NCI-H345 treated with DMSO at 0.1 percent for 48 hours (cell line): ENCODE data around the gene RAB11FIP3.

Experiments
- DNase-seq: peaks from one replicate; lab custom pipeline; 2025; ENCODE audit not compliant: unreplicated experiment; lab: John Stamatoyannopoulos, UW

The RAB11FIP3 gene

DNA sequence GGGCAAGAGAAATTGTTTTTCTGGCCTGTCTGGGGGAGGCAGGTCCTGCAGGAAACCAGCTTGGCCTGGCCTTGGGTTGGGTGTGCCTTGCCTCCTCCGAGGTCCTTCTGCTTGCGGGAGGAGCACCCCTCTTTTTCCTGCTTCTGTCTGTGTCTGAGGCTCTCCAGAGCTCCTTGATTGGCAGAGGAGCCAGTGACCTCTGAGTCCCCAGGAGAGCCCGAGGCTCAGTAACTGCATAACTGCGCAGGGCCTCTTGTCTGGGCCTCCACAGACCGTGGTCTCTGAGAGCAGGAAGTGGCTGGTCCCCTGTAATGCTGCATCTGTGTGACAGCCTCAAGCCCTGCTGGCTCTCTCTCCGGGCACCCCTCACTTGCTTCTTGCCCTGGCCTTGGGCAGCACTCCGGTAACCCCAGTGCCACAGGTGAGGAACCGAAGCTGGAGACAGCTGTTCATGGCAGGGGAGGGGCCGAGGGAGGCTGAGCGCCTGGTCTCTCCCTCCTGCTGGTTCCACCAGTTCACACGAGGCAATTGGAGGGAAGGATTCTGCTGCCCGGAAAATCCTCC lies 103.6 kb downstream of the RAB11FIP3 start:
- DNase-seq = no peak

GRCh38 chr16:530111-530817 lies 104.8 kb downstream of the RAB11FIP3 start:
- DNase-seq = no peak

DNA sequence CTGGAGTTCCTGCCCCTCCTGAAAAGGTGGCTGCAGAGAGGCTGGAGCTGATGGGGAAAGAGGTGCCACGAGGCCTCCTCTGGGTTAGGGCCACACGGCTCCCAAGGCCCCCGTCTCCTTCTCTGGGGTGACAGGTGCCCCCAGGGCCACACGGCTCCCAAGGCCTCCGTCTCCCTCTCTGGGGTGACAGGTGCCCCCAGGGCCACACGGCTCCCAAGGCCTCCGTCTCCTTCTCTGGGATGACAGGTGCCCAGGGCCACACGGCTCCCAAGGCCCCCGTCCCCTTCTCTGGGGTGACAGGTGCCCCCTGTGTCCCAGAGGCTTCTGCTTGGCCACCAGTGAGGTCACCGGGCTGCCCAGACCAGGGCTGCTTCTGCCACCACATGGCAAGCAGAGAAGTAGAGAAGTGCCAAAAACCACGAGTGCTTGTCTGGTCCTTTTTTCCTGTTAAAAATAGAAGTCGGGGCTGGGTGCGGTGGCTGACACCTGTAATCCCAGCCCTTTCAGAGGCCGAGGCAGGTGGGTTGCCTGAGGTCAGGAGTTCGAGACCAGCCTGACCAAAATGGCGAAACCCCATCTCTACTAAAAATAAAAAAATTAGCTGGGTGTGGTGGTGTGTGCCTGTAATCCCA lies 106.2 kb downstream of the RAB11FIP3 start:
- DNase-seq = no peak

GRCh38 chr16:533391-534123 lies 108.1 kb downstream of the RAB11FIP3 start:
- no peak for DNase-seq

GRCh38 chr16:534135-534534 lies 108.7 kb downstream of the RAB11FIP3 start:
- no peak for DNase-seq

DNA sequence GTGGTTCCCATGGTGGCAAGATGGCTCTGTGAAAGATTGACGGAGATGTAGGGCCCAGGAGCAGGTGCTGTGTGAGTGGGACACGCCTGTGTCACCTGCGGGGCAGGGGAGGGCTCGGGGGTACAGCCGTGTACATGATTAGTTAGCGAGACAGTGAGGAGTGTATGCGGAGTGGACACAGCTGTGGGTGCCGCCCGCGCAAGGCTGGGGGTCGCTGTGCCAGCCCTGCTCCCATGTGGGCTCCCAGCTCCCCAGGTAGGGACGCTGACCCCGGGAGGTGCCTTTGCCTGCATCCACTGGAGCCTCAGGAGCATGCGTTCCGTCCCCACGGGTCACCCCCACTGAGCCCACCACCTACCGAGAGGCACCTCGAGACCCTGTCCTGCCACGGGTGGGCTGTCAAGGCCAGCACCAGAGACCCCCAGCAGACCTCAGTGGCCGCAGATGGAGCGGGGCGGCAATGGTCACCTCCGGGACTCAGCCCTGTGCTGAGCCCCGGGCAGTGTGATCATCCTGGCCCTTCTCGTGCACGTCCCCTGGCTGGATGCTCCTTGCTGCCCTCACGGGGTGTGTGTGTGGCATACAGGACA lies 109.5 kb downstream of the RAB11FIP3 start:
- no peak for DNase-seq

GRCh38 chr16:535446-536405 lies 110.3 kb downstream of the RAB11FIP3 start:
- no peak for DNase-seq

DNA sequence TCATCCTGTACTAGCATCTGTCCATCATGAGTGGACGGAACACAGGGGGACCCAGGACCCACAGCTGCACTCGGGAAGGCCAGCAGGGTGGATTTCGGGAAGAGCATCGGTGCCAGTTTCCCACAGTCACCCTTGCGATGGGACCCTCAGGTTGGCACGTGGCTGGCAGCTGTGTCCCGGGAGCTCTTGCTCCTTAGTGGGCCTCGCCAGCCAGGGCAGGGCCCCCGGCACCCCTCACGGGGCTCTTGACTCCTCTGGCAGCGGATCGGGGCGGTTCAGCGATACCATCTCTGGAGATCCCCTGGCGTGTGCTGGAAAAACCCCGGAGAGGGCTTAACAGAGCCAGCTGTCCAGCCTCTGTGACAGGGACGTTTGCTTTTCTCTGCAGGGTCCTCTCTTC lies 111.3 kb downstream of the RAB11FIP3 start:
- no peak for DNase-seq

- no peak for DNase-seq
Observed at GRCh38 chr16:537415-538335, 112.2 kb downstream of the RAB11FIP3 start.

DNA sequence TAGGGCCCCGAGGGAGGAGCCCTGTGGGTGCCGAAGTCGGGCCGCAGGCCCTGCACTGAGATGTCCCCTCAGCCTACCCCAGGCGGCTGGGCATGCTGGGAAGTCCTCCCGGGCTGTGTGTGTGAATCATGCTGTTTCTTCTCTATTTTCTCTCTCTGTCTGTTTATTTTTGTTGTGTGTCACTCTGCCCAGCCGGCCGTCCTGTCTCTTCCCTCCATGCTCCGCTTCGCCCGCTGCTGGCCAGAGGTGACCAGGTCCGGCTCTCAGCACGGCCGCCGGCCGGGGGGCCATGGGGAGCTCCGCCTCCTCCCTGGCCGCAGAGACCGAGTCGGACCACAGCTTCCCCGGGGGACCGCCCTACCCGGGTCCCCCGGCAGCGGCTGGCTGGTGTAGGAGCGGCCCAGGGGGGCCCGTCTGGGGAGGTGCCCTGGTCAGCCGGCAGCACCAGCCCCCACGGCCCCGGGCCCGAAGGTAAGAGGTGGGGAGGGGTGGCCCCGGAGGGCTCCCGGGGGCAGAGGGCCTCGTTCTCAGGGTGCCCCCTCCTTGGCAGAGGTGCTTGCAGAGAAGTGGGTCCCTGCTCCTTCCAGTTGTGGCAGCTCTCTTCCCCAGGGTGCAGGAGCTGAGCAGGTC lies 114.6 kb downstream of the RAB11FIP3 start:
- DNase-seq = no peak

GRCh38 chr16:540645-541340 lies 115.3 kb downstream of the RAB11FIP3 start:
- DNase-seq = no peak

- no peak for DNase-seq
Observed at GRCh38 chr16:543301-544164, 118.1 kb downstream of the RAB11FIP3 start.

DNA sequence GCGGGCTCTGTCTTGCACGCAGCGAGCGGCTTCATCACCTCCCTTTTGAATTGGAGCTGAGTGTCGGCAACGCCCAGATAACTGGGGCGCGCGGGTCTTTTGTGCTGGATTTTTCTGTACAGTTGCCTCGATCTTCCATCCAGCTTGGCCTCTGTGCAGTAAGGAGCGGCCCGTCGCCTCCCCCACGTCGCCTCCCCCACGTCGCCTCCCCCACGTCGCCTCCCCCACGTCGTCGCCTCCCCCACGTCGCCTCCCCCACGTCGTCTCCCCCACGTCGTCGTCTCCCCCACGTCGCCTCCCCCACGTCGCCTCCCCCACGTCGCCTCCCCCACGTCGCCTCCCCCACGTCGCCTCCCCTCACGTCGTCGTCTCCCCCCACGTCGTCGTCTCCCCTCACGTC lies 119.1 kb downstream of the RAB11FIP3 start:
- no peak for DNase-seq

DNA sequence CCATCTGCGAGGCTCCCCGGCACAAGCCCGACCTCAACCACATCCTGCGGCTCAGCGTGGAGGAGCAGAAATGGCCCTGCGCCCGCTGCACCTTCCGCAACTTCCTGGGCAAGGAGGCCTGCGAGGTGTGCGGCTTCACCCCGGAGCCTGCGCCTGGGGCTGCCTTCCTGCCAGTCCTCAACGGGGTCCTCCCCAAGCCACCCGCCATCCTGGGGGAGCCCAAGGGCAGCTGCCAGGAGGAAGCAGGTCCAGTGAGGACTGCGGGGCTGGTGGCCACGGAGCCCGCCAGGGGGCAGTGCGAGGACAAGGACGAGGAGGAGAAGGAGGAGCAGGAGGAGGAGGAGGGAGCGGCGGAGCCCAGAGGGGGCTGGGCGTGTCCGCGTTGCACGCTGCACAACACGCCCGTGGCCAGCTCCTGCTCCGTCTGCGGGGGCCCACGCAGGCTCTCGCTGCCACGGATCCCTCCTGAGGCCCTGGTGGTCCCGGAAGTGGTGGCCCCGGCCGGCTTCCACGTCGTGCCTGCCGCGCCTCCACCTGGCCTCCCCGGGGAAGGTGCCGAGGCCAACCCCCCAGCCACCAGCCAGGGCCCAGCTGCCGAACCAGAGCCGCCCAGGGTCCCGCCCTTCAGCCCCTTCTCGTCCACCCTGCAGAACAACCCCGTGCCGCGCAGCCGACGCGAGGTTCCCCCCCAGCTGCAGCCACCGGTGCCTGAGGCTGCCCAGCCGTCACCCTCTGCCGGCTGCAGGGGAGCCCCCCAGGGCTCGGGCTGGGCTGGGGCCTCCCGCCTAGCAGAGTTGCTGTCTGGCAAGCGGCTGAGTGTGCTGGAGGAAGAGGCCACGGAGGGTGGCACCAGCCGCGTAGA lies 121.7 kb downstream of the RAB11FIP3 start:
- no peak for DNase-seq

DNA sequence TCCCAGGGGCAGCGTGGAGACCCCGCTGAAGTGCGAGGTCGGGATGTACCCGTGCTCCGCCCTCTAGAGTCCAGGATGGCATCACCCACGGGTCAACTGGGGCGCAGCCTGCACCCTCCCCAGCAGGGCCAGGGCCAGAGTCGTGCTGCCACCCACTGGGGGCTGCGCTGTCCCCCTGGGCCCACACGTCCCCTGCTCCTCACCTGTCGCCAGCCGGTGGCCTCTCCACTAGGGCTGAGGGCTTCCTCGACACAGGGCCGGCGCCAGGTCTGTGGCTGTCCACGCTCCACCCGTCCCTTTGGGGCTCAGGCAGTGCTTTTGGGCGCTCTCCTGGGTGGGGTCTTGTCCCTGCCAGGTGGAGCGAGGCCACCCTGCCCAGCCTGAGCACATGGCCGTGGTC lies 123.1 kb downstream of the RAB11FIP3 start:
- DNase-seq = no peak

- DNase-seq = no peak
Observed at GRCh38 chr16:549544-550263, 124.3 kb downstream of the RAB11FIP3 start.
